ENCODE data around the gene PDZD2.

PDZD2 gene

GRCh38 chr5:31853398-31854135 is 214.6 kb downstream of the PDZD2 start:
- no peaks in the 10 kb centered on the region for H3K9me3 ChIP-seq (ENCODE audit: control insufficient read depth, low read length)
- WGBS, 2 experiments: 63 to 64% methylated on average over 7 to 8 of the region's 8 CpGs
- peaks cover 32% of the 10 kb centered on the region for H3K27me3 ChIP-seq (ENCODE audit: control insufficient read depth, insufficient read depth, low read length, poor library complexity, severe bottlenecking)
- no peak overlapping the region for H3K4me3 ChIP-seq (ENCODE audit: insufficient read depth, low read depth, low read length)
- peaks cover 7% of the 10 kb centered on the region for H3K4me1 ChIP-seq (ENCODE audit: control insufficient read depth, insufficient read depth, low read length)
- no peaks in the 10 kb centered on the region for H3K36me3 ChIP-seq (ENCODE audit: control insufficient read depth, insufficient read depth, low read length)
- H3K27ac ChIP-seq (ENCODE audit: insufficient read depth, low read depth, low read length, poor library complexity, severe bottlenecking): no peak overlapping the region

- Histone ChIP-seq H3K9me3 (ENCODE audit: control insufficient read depth, low read length) (no peaks in the 10 kb centered on the region), H3K27me3 (ENCODE audit: control insufficient read depth, insufficient read depth, low read length, poor library complexity, severe bottlenecking) (peaks cover 32% of the 10 kb centered on the region), H3K4me3 (ENCODE audit: insufficient read depth, low read depth, low read length) (peak overlapping the region; percentile 51), H3K27ac (ENCODE audit: insufficient read depth, low read depth, low read length, poor library complexity, severe bottlenecking) (no peak overlapping the region), H3K4me1 (ENCODE audit: control insufficient read depth, insufficient read depth, low read length) (peaks cover 7% of the 10 kb centered on the region), H3K36me3 (ENCODE audit: control insufficient read depth, insufficient read depth, low read length) (no peaks in the 10 kb centered on the region)
- 2 to 3% methylated on average over 48 of the region's 49 CpGs for WGBS, 2 experiments
Observed at GRCh38 chr5:31854181-31855133, 215.5 kb downstream of the PDZD2 start.

DNA sequence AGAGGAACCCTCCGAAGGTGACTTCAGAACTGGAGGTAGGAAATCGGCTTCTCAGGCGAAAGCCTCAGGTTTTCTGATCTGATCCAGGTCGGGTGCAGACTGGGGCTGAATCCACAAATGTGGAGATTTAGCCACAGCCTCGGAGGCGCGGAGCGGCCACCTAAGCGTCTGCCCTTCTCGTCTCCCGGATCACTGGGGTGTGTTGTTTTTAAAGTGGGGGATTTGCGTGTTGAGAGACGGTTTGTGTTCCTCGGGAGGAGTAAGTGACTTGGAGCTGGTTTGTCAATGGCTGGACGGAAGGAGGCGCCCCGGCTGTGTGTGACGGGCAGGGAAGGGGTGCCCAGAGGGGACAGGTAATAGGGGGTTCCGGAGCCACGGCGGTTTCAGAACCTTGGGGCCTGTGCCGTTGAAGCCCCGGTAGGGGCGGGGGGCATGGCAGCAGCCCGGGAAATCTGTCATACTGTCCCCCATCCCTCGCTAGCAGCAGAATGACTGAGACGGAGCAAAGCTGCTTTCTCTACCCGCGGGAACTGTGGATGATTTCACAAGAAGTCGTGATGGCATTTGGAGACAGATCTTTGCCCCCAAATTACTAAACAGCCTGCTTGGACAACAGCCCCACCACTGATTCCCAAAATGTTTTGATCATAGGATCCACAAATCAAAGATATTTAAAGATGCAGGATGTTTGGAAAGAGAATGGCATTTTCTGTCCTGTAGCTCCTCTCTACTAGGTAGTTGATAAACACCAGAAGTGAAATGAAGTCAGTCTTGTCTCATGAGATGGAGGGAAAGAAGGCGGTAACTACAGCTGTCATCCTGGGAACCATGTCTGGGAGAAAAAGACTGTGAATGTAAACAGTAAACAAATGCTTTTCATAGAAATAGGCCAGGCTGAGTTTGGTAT is 216.5 kb downstream of the PDZD2 start:
- WGBS, 2 experiments: 3% methylated on average over 31 of the region's 31 CpGs
- Histone ChIP-seq H3K9me3 (ENCODE audit: control insufficient read depth, low read length) (no peaks in the 10 kb centered on the region), H3K4me1 (ENCODE audit: control insufficient read depth, insufficient read depth, low read length) (peaks cover 7% of the 10 kb centered on the region), H3K27me3 (ENCODE audit: control insufficient read depth, insufficient read depth, low read length, poor library complexity, severe bottlenecking) (peaks cover 32% of the 10 kb centered on the region), H3K36me3 (ENCODE audit: control insufficient read depth, insufficient read depth, low read length) (no peaks in the 10 kb centered on the region), H3K27ac (ENCODE audit: insufficient read depth, low read depth, low read length, poor library complexity, severe bottlenecking) (no peak overlapping the region), H3K4me3 (ENCODE audit: insufficient read depth, low read depth, low read length) (peak overlapping the region; percentile 51)

- Histone ChIP-seq H3K27ac (ENCODE audit: insufficient read depth, low read depth, low read length, poor library complexity, severe bottlenecking) (no peak overlapping the region), H3K27me3 (ENCODE audit: control insufficient read depth, insufficient read depth, low read length, poor library complexity, severe bottlenecking) (peaks cover 26% of the 10 kb centered on the region), H3K4me3 (ENCODE audit: insufficient read depth, low read depth, low read length) (no peak overlapping the region), H3K9me3 (ENCODE audit: control insufficient read depth, low read length) (no peaks in the 10 kb centered on the region), H3K4me1 (ENCODE audit: control insufficient read depth, insufficient read depth, low read length) (peaks cover 5% of the 10 kb centered on the region), H3K36me3 (ENCODE audit: control insufficient read depth, insufficient read depth, low read length) (no peaks in the 10 kb centered on the region)
Observed at GRCh38 chr5:31859096-31859495, 220.2 kb downstream of the PDZD2 start.

- no peaks in the 10 kb centered on the region for H3K9me3 ChIP-seq (ENCODE audit: control insufficient read depth, low read length)
- peaks cover 4% of the 10 kb centered on the region for H3K4me1 ChIP-seq (ENCODE audit: control insufficient read depth, insufficient read depth, low read length)
- H3K4me3 ChIP-seq (ENCODE audit: insufficient read depth, low read depth, low read length): no peak overlapping the region
- H3K27ac ChIP-seq (ENCODE audit: insufficient read depth, low read depth, low read length, poor library complexity, severe bottlenecking): no peak overlapping the region
- WGBS, 2 experiments: 97% methylated on average over 4 of the region's 4 CpGs
- H3K27me3 ChIP-seq (ENCODE audit: control insufficient read depth, insufficient read depth, low read length, poor library complexity, severe bottlenecking): peaks cover 14% of the 10 kb centered on the region
- H3K36me3 ChIP-seq (ENCODE audit: control insufficient read depth, insufficient read depth, low read length): no peaks in the 10 kb centered on the region
Observed at GRCh38 chr5:31860278-31860677, 221.3 kb downstream of the PDZD2 start.

DNA sequence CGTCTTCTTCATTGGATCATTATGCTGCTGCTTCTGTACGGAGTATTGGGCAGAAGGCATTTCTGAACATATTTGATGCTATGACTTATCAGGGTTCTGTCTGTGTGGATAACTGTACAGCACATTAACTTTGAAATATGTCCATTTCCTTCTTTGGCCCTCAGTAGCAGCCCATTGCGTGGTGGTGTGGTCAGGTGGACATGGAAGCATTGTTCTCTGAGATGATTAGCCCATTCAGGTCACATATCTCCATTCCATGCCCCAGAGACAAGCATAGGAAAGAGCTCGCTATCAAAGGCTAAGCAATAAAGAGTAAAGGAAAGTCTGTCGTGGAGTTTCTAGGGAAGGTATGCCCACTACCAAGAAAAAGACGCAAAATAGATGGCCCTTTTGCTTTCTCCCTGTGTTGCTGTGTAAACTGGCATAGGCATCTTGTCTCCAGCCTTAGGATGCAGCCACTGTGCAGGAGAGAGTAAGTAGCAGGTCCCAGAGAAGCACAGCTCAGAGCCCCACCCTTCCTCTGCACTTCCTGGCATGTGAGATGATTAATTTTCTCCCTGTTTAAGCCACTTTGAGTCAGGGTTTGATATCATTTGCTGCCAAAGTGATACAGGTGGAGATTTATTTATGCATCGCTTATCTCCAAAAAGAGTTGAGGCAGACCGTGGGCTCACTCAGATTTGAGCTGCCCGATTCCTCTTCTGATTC is 221.9 kb downstream of the PDZD2 start:
- no peak overlapping the region for H3K27ac ChIP-seq (ENCODE audit: insufficient read depth, low read depth, low read length, poor library complexity, severe bottlenecking)
- 95% methylated on average over 9 of the region's 9 CpGs for WGBS, 2 experiments
- H3K4me3 ChIP-seq (ENCODE audit: insufficient read depth, low read depth, low read length): no peak overlapping the region
- no peaks in the 10 kb centered on the region for H3K36me3 ChIP-seq (ENCODE audit: control insufficient read depth, insufficient read depth, low read length)
- peaks cover 4% of the 10 kb centered on the region for H3K4me1 ChIP-seq (ENCODE audit: control insufficient read depth, insufficient read depth, low read length)
- H3K9me3 ChIP-seq (ENCODE audit: control insufficient read depth, low read length): no peaks in the 10 kb centered on the region
- peaks cover 8% of the 10 kb centered on the region for H3K27me3 ChIP-seq (ENCODE audit: control insufficient read depth, insufficient read depth, low read length, poor library complexity, severe bottlenecking)

- Histone ChIP-seq H3K9me3 (ENCODE audit: control insufficient read depth, low read length) (no peaks in the 10 kb centered on the region), H3K4me1 (ENCODE audit: control insufficient read depth, insufficient read depth, low read length) (peaks cover 4% of the 10 kb centered on the region), H3K4me3 (ENCODE audit: insufficient read depth, low read depth, low read length) (no peak overlapping the region), H3K27ac (ENCODE audit: insufficient read depth, low read depth, low read length, poor library complexity, severe bottlenecking) (no peak overlapping the region), H3K27me3 (ENCODE audit: control insufficient read depth, insufficient read depth, low read length, poor library complexity, severe bottlenecking) (peaks cover under 1% of the 10 kb centered on the region), H3K36me3 (ENCODE audit: control insufficient read depth, insufficient read depth, low read length) (no peaks in the 10 kb centered on the region)
- 87 to 92% methylated on average over 3 of the region's 3 CpGs for WGBS, 2 experiments
Observed at GRCh38 chr5:31861601-31862000, 222.7 kb downstream of the PDZD2 start.

- Histone ChIP-seq H3K4me1 (ENCODE audit: control insufficient read depth, insufficient read depth, low read length) (peaks cover 4% of the 10 kb centered on the region), H3K36me3 (ENCODE audit: control insufficient read depth, insufficient read depth, low read length) (no peaks in the 10 kb centered on the region)
- WGBS, 2 experiments: 39 to 45% methylated on average over 4 of the region's 4 CpGs
Observed at GRCh38 chr5:31863991-31864411, 225.1 kb downstream of the PDZD2 start.

DNA sequence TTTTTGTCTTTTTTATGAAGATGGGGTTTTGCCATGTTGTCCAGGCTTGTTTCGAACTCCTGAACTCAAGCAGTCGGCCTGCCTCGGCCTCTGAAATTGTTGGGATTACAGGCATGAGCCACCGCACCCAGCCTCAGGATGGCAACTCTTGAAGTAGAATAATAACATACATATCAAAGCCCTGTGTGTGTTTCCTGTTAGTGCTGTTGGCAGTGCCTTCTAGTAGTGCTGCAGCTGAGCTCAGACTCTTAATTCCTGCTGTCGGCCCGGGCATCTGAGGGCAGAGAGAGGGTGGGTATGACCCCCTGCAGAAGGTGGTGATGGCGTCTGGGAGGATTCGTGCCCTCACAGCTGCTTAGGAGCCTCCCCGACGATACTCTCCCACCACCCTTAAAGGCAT is 227.2 kb downstream of the PDZD2 start:
- Histone ChIP-seq H3K9me3 (ENCODE audit: control insufficient read depth, low read length) (no peaks in the 10 kb centered on the region), H3K36me3 (ENCODE audit: control insufficient read depth, insufficient read depth, low read length) (no peaks in the 10 kb centered on the region), H3K4me3 (ENCODE audit: insufficient read depth, low read depth, low read length) (no peak overlapping the region), H3K27ac (ENCODE audit: insufficient read depth, low read depth, low read length, poor library complexity, severe bottlenecking) (no peak overlapping the region), H3K27me3 (ENCODE audit: control insufficient read depth, insufficient read depth, low read length, poor library complexity, severe bottlenecking) (no peaks in the 10 kb centered on the region), H3K4me1 (ENCODE audit: control insufficient read depth, insufficient read depth, low read length) (peaks cover 4% of the 10 kb centered on the region)
- 89 to 93% methylated on average over 8 to 10 of the region's 10 CpGs for WGBS, 2 experiments

More at GRCh38 chr5:31863991-31864411, 225.1 kb downstream of the PDZD2 start:
- no peak overlapping the region for H3K4me3 ChIP-seq (ENCODE audit: insufficient read depth, low read depth, low read length)
- H3K9me3 ChIP-seq (ENCODE audit: control insufficient read depth, low read length): no peaks in the 10 kb centered on the region
- H3K27ac ChIP-seq (ENCODE audit: insufficient read depth, low read depth, low read length, poor library complexity, severe bottlenecking): no peak overlapping the region
- no peaks in the 10 kb centered on the region for H3K27me3 ChIP-seq (ENCODE audit: control insufficient read depth, insufficient read depth, low read length, poor library complexity, severe bottlenecking)
